ENCODE measurements around the gene SLC16A12. TPM values are rescaled to one million over a fixed set of nuclear protein-coding genes. Genes with fewer than 3 reads are reported as not detected.
"Not testable (repeated sequence)": the region's sequence is repeated elsewhere in the genome, so short reads cannot be mapped to it uniquely, and the experiment has no call there.

The SLC16A12 gene
- total RNA-seq, 4 donors from 2014 or later, result 0.97 to 3.1 (median 1.4) TPM

DNA sequence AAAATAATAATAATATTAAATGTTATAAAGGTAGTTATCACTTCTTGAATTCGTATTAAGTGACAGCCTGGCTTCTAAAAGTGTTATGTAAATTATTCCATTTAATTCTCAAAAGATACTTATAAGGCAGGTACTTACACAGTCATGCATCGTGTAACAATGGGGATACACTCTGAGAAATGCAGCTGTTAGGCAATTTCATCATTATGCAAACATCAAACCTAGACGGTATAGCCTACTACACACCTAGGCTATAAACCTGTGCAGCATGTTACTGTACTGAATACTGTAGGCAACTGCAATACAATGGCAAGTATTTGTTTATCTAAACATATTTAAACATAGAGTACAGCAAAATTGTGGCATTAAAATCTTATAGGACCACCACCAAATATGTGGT, 141.5 kb downstream of the SLC16A12 start:
- H3K27ac ChIP-seq, result peak overlapping the region; percentile 72 to 86 (median 84)
- H3K27me3 ChIP-seq, result no peaks in the 10 kb centered on the region
- H3K36me3 ChIP-seq, result no peaks in the 10 kb centered on the region
- intact Hi-C loops (cut with DNase I; ENCODE audit: low total_unique reads), result loop anchor here (2.0 kb wide), 2 partner anchors 19 to 97 kb away; no protein-coding TSS in a partner anchor
- peaks cover 43 to 52% of the 10 kb centered on the region in 2 donors for H3K4me1 ChIP-seq
- TF ChIP-seq, protein P1, sequence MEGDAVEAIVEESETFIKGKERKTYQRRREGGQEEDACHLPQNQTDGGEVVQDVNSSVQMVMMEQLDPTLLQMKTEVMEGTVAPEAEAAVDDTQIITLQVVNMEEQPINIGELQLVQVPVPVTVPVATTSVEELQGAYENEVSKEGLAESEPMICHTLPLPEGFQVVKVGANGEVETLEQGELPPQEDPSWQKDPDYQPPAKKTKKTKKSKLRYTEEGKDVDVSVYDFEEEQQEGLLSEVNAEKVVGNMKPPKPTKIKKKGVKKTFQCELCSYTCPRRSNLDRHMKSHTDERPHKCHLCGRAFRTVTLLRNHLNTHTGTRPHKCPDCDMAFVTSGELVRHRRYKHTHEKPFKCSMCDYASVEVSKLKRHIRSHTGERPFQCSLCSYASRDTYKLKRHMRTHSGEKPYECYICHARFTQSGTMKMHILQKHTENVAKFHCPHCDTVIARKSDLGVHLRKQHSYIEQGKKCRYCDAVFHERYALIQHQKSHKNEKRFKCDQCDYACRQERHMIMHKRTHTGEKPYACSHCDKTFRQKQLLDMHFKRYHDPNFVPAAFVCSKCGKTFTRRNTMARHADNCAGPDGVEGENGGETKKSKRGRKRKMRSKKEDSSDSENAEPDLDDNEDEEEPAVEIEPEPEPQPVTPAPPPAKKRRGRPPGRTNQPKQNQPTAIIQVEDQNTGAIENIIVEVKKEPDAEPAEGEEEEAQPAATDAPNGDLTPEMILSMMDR (IDR thresholded peaks at IDR 0.05 in 4 of 5, conservative IDR thresholded peaks at IDR 0.05 in 1 of 5), result no peak
- TF ChIP-seq POLR2A (IDR thresholded peaks at IDR 0.05), result no peak
- no peak for DNase-seq
- H3K4me3 ChIP-seq, result peak overlapping the region; percentile 58 to 70 (median 58)
- in situ Hi-C loops (cut with MboI; ENCODE audit: low sequenced_read_pairs in 4 of 4), result loop anchor here in 1 of 4 donors (25.0 kb wide), 1 partner anchor 107 kb away; no protein-coding TSS in a partner anchor
- no peaks in the 10 kb centered on the region for H3K9me3 ChIP-seq
- no peak for ATAC-seq

DNA sequence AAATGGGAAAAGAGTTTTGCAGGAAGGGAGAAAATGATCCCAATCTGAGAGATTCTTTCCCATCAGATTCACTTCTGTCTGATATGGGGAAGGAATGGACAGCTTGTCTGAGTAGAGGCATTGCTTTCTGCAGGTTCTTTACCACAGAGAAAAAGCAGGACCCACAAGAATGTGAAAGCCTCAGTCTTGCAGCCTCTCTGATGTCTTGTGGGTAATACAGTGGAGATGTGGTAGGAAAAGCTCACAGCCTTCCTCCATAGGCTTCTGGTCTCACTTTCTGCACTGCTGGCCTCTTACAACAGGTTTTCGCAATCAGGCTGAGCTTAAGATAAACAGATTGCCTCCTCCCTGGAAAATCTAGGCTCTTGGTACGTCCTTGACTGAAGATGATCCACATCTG, 142.4 kb downstream of the SLC16A12 start:
- peak; percentile 26 to 33 for DNase-seq
- H3K27me3 ChIP-seq, result no peaks in the 10 kb centered on the region
- intact Hi-C loops (cut with DNase I; ENCODE audit: low total_unique reads) (loop anchor here (2.0 kb wide), 2 partner anchors 18 to 96 kb away; no protein-coding TSS in a partner anchor), in situ Hi-C loops (cut with MboI; ENCODE audit: low sequenced_read_pairs in 4 of 4) (loop anchor here in 1 of 4 donors (25.0 kb wide), 1 partner anchor 106 kb away; no protein-coding TSS in a partner anchor)
- H3K36me3 ChIP-seq, result no peaks in the 10 kb centered on the region
- no peaks in the 10 kb centered on the region for H3K9me3 ChIP-seq
- peak overlapping the region; percentile 72 to 86 (median 84) for H3K27ac ChIP-seq
- TF ChIP-seq POLR2A (IDR thresholded peaks at IDR 0.05), result no peak
- TF ChIP-seq, protein P1 (IDR thresholded peaks at IDR 0.05 in 4 of 5, conservative IDR thresholded peaks at IDR 0.05 in 1 of 5), result no peak
- H3K4me3 ChIP-seq, result peak overlapping the region; percentile 58 to 70 (median 58)
- peaks cover 43 to 44% of the 10 kb centered on the region in 2 donors for H3K4me1 ChIP-seq
- peak; percentile 68 to 74 for ATAC-seq

DNA sequence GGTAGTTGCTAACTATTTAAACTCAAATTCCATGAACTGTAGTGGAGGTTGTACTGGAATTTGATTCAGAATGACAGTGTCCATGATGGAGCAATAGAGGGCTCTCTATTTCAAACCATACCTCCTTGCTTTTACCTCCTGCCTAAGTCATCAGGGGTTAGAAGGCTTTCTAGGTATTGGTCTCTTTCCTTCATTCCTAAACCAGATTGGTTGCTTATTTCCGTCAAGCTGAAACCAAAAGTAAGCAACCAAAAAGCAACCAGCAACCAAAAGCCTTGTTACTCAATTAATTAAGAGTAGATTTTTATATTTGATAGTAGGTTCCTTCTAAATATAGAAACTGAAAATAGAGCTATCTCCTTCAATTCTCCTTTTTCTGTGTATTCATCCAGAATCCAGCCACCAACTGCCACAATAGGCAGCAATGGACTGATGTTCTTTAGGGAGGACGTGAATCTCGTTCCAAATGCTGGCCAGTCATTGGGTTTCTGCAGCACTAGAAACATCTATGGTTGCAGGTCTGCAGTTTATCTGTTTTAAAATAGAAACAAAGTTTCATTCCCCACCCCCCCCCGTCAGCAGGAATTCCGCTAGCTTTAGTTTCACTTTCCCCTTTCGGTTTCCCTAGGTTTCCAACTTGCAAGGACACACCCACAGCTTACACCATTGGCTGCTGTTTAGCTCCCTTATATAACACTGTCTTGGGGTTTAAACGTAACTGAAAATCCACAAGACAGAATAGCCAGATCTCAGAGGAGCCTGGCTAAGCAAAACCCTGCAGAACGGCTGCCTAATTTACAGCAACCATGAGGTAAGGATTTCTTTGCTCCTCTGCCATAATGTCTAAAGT, 143.3 kb downstream of the SLC16A12 start, which contains the start of gene IFIT1:
Gene IFIT1 (plus strand): TSS at position 717 of the 850 bp plus-strand sequence. CDS start 90 bp downstream, at position 807.
- intact Hi-C loops (cut with DNase I; ENCODE audit: low total_unique reads) (loop anchor here (2.0 kb wide), 2 partner anchors 17 to 95 kb away; no protein-coding TSS in a partner anchor), in situ Hi-C loops (cut with MboI; ENCODE audit: low sequenced_read_pairs in 4 of 4) (loop anchor here in 1 of 4 donors (25.0 kb wide), 1 partner anchor 105 kb away; no protein-coding TSS in a partner anchor)
- peak; percentile 57 to 65 for DNase-seq
- Histone ChIP-seq H3K27me3 (no peaks in the 10 kb centered on the region), H3K4me3 (peak within 1 kb of the TSS; percentile 58 to 70 (median 58)), H3K9me3 (no peaks in the 10 kb centered on the region), H3K36me3 (no peaks in the 10 kb centered on the region), H3K27ac (peak within 1 kb of the TSS; percentile 72 to 86 (median 84)), H3K4me1 (peaks cover 40 to 43% of the 10 kb centered on the region in 2 donors)
- ATAC-seq, result peak; percentile 93 to 97
- TF ChIP-seq, protein P1 (IDR thresholded peaks at IDR 0.05 in 4 of 5, conservative IDR thresholded peaks at IDR 0.05 in 1 of 5), result no peak
- peak in 1 of 2 donors; percentile 56 for TF ChIP-seq POLR2A (IDR thresholded peaks at IDR 0.05)

DNA sequence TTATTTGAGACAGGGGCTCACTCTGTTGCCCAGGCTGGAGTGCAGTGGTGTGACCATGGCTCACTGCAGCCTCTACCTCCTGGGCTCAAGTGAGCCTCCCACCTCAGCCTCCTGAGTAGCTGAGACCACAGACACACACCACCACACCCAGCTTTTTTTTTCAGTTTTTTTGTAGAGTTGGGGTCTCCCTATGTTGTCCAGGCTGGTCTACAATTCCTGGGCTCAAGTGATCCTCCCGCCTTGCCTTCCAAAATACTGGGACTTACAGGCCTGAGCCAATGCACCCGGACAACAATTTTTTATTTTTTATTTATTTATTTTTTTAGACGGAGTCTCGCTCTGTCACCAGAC, 144.2 kb downstream of the SLC16A12 start:
- H3K9me3 ChIP-seq; H3K36me3 ChIP-seq; H3K27me3 ChIP-seq; DNase-seq; H3K4me3 ChIP-seq; intact Hi-C loops (cut with DNase I; ENCODE audit: low total_unique reads); ATAC-seq: not testable (repeated sequence)
- in situ Hi-C loops (cut with MboI; ENCODE audit: low sequenced_read_pairs in 4 of 4), result loop anchor here in 1 of 4 donors (25.0 kb wide), 1 partner anchor 104 kb away; no protein-coding TSS in a partner anchor
- Histone ChIP-seq H3K4me1 (peaks cover 40 to 43% of the 10 kb centered on the region in 2 donors), H3K27ac (peak overlapping the region; percentile 72 to 86 (median 84))
